Activated CD8-positive, alpha-beta memory T cell treated with anti-CD3 and anti-CD28 coated beads, Interleukin-2, amount 50 U/mL, for 24 hours (primary cell): Measurements from ENCODE around the gene MYO3B.
"Not testable (repeated sequence)": the region's sequence is repeated elsewhere in the genome, so short reads cannot be mapped to it uniquely, and the experiment has no call there.

Experiments
- DNase-seq: peaks from one replicate; pipeline ENCODE4 v3.0.0-alpha.2; 2020; ENCODE audit errors: extremely low read depth

MYO3B gene

DNA sequence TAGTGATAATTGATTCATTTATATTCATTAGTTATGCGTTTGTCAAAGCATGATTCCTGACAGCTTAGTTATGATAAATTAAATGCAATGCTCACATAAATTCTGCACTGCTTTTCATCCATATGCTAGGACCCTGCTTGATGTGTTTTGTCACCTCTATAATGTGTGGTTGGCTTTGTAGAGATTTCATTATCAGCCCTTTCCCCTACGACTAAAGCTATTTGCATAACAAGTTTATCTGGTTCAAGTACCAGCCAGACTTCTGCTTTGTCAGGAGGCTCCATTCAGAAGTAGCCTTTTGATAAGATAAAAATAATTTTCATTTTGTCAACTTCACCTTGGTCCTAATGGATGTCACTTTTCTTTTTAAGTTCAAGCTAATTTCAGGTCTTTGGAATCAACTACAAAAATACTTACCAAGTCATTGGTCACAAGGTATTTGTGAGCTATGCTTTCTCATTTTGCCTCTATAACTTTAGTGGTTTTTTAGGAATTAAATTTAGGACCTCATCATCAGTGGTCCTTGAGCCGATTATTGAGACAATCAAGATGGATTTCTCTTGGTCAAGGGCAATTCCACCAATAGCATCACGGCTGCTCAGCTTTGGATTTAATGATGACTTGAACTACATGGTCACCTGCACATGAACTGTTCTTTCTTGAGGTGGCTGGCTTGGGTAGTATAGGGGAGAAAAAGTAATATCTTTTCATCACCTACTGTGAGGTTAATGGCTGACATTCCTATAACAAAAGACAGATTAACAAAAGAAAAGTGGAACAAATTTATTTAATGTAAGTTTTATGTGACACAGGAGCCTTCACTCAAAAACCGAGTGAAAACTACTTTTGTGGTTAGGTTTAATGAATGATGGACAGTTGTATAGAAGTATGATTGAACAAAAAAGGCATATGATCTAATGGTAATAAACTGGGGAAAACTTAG, 162.1 kb downstream of the MYO3B start:
- DNase-seq = no peak

DNA sequence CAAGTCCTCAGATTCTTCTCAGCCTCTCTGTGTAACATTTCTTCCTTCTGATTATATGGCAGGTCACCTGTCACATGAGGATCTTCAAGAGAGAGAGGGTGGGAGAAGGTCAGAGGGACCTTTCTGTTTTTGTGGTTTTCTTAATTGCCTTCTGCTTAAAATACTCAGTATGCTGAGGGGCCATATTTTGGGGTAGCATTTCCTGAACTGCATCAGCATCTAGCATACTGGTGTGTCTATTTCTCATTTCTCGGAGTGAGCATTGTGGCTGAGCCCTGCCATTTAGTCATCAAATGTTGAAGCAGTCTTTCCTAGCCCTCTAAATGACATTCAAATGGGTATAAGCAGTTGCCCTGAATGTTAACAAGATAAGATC, 162.7 kb downstream of the MYO3B start:
- no peak for DNase-seq

DNA sequence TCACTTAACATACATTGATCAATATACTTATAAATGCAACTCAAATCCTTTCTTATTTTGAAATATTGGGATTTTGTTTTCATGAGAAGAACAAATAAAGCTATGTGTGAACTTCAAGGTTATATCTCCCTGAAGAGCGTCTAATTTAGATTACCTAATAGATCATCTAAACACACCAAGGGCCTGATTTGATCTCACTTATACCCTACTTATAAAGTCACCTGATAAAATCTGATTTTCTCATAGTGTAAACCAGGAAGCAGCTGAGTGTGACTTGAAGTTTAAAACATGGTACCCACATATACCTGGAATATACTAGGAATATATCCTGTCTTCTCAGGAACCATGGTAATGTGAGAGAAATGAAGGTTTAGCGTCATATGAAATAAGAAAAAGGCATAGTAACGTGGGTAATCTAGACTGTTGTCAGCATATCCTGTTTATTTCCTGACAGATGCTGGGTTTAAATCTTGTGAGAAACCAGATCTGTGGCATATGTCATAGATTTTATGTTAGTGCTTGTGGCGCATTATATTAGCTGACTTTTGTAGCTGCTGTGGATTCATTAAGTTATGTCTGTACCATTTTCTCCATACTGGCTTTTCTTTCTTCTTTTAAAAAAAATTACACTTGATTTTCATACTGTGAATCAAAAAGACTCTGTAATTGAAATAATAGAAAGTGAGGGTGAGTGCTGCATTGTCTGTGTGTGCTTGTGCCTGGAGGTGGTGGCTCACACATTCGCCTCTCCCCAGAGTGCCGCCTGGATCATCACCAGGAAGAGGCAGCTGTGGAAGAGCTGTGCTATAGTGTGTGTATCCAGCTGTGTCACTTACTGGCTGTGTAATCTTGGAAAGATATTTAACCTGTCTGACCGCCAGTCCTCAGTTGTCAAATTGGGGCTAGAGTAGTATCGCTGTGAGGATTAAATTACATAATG, 164.0 kb downstream of the MYO3B start:
- DNase-seq = no peak

DNA sequence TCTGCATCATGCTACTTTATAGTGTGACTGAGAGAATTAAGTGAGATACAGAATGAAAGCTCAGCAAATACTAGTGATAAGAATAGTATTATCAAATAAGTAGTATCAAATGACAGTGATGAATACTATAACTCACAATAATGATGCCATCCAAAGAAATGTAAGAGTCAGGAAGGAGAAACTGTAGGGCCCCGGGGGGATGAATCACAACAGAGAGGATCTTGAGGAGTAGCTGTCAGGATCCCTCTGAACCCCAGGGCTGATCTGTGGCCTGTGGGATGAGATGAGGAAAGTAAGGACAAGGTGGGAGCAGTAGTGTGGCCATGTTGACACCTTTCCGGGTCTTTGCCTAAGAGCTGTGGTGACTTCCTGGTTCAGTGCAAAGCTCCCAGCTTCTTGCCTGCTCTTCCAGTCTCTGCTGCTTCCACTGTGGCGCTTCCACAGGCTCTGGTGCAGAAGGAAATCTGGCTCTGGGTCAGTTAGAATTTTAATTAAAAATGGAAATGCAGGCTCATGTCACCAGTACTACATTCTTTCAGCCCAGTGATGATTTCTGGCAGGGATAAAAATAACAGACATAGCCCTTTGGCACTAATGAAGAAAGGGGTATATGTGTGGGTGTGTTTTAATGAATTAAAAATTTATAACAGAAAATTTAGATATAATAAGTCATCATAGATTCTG, 166.9 kb downstream of the MYO3B start:
- no peak for DNase-seq

DNA sequence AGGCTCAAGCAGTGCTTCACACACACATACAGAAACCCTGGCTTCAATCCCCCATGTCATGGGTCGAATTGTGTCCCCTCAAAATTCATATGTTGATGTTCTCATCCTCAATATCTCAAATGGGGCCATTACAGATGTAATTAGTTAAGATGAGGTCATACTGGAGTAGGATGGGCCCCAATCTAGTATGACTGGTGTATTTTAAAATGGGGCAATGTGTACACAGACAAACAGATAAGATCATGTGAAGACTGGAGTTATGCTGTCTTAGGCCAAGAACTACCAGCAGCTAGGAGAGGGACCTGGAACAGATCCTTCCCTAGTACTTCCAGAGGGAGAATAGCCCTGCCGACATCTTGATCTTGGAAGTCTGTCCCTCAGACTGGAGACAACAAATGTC, 167.7 kb downstream of the MYO3B start:
- DNase-seq = no peak

DNA sequence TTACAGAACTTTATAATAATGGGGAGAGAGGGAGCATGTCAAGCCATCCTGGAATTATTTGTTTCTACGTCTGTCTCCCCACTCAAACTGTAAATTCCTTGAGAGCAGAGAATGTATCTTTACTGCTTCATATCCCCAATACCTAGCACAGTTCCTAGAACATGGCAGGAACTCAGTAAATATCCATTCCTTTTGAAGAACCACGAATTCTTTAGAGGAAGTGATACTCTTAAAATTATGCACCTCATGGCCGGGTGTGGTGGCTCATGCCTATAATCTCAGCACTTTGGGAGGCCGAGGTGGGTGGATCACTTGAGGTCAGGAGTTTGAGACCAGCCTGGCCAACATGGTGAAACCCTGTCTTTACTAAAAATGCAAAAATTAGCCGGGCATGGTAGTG, 171.3 kb downstream of the MYO3B start:
- DNase-seq = not testable (repeated sequence)

DNA sequence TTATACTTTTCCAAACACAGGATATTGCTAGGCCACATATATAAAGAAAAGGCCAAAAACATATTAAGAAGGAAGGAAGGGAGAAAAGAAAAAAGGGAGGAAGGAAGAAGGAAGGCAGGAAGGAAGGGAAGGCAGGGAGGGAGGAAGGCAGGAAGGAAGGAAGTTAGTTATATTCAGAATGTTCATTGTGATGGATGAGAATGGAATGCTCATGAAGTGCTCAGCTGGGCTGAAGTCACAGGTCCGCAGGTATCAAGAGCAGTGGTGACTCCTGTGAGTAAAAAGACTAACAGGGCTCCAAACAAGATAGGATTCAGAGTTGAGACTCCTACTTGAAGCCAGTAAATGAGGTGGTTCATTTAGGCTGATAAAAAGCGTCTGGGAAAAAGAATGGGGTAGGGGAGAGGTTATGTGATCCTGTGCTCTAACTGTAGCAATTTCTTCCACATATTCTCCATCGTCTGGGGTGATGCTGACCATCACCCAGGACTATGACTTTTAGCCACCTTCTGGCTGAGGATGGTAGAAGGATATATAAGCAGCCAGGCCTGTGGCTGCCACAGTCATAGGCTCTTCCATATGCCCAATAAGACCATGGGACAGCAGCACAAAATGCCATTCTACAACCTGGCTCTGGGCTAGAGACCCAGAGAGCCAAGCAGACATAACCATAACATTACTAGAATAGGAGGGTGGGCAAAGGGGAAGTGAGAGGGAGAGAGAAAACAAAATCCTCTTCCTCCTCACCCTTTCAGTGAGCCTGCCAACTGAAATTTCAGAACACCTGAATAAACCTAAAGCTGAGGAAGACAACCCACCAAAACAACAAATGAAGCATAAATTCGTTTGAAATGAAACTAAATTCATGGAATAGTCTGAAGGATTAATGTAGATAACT, 173.2 kb downstream of the MYO3B start:
- no peak for DNase-seq

DNA sequence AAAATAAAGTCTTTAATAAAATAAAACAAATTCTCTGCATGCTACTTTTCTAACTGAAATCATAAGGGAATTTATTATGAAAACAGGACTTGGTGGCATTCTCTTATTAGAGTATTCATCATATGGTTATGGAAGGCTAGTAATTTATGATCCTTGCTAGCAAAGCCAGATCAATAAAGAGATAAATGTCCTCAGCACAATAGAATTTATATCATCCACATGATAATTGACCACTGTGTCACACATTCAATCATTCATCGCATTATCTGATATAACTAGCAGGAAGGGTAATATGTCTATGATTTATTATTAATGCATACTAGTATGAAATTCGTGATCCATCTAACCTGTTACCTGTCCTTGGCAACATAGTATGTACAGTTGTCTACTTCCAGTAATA, 175.8 kb downstream of the MYO3B start:
- DNase-seq = no peak

DNA sequence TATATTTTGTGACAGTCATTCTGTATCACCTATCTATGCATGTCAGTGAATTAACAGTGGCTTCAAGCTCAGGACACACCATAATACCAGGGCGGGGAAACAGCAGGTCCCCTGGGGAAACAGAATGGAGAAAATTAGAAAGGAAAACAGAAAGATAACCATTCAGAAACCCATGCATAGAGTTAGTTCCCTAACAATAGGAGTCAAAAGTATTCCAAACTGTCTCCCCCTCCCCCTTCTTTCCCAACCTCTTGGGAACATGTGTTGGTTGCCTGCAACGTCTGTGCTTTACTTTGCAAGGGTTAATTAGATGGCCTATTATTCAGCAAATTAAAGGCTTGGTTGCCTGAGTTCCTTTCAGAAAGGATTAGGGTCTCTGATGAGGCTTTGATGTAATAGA, 176.4 kb downstream of the MYO3B start:
- no peak for DNase-seq

DNA sequence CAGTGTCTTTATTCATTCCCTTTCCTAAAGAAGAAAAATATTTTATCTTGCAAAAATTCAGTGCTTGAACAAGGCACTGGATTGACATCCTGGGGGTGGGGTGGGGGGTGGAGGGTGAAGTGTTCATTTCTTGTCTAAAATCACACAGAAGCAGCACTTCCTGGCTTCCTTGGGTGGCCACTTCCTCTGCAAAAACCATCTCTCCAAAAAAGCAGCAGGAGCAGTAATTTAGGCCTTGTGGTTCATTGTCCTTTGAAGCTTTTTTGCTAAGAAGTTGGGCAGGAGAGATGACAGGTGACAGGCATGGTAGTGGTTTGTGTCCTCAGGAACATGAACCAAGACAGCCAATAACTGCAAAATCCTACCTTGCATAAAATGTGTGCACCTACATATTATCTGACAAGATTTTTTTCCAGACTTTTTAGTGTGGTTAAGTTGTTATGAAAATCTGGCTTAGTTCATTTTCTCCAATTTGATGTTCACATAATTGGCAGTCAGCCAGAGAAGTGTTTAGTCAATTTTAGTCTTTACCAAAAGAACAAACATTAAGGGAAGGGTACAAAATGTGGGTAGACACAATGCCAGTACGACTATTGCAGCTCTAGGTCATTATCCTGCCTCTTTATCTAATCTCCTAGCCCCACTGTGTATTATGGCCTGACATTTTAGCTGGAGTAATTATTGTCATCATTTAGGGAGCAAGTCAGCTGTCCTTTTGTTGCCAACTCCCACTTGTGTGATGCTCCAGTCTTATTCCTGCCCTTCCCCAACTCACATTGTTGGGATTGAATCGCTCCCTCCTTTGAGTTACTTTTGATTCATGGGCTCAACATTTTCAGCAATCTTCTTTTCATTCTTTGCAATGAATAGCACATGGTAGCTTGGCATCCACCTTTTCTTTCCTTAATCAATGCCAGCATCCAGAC, 177.2 kb downstream of the MYO3B start:
- no peak for DNase-seq

DNA sequence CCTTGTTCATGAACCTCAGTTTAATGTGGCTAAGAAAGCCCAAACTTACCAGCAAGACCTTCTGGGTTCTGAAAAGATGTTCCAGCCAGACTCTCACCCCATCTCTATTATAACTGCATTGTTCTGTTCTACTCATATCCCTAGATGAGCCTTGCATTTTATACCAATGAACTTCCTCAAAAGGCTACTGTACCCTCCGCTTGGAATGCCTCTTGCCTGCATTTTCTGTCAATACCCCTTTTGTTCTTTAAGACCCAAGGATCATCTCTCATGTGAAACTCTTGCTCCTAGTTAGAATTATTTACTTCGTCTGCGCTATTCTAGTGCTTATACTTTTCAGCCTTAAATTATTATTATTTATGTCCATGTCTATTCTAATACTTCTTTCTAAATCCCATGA, 181.5 kb downstream of the MYO3B start:
- no peak for DNase-seq

DNA sequence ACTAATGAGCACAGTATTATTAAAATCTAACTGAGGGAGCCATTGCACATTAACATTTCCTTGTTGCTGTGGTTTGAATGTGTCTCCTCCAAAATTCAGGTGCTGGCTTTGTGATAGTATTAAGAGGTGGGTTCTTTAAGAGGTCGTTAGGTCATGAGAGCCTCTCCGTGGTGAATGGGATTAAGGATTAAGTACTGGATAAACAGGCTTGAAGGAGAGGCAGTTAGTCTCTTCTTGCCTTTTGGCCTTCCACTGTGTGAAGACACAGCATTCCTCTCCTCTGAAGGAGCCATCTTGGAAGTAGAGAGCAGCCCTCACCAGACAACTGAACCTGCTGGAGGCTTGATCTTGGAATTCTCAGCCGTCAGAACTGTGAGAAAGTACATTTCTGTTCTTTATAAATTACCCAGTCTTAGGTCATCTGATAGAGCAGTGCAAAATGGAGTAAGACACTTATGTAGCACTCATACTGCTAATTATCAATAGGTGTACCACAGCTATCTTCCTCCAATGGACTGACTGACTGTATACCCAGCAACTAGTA, 182.7 kb downstream of the MYO3B start:
- DNase-seq = no peak

DNA sequence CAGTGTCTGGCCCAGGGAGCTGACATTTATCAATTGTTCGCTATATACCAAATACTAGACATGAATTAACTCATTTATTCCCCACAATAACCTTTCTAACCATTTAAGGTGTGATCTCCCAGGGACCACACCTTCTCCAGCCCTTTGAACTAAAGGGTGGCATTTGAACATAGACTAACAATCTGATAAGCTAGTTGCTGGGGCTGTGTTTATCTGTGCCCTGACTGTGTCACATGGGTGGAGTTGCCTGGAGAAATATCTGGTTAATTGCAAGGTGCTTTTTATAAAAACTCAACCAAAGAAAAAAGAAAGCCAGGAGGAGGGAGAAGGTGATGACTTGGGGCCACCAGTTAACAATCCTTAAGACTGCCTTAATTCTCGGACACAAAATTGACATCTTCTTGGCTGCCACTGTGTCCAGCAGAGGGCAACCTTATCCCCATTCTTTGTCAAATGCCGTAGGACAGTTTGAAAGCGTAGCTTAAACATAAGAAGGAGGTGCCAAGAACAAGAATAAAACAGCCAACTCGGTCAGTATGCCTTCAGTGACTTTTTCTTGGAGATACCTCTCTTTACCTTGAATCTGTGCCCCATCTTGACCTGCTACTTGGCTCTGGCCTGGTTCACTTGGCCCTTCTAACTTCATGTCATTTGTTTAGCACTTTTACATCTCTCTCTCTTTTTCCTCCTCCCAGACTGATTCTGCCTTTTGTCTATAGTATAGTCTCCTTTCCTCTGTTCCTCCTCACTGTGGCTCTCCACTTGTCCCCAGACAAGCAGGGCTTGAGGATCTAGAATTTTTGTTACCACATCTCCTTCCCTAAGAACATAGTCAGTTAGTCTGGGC, 183.4 kb downstream of the MYO3B start:
- peak; percentile 23 for DNase-seq

DNA sequence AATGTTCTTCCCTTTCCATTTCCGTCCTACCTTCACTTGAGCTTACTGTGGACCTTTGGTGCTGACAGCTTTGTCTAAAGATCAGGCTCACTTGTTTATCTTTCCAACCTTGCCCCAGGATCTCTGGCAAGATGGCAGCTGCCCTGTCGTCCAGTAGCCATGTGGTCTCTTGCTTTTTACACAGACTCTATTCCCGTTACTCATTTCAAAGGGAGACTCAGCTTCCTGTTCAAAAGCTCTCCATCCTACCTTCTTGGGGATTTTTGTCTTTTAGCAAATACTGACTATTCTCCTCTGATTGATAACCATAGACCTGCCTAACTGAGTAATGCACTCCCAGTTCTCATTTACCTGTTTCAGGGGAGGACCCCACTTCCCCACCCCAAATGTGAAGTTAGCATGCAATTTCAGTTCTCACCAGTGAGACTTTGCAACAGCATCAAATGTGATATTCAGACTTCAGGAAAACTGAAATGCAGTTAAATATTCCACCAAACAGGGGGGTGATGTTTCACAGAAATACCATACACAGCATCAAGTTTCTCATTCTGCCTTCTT, 184.4 kb downstream of the MYO3B start:
- no peak for DNase-seq

DNA sequence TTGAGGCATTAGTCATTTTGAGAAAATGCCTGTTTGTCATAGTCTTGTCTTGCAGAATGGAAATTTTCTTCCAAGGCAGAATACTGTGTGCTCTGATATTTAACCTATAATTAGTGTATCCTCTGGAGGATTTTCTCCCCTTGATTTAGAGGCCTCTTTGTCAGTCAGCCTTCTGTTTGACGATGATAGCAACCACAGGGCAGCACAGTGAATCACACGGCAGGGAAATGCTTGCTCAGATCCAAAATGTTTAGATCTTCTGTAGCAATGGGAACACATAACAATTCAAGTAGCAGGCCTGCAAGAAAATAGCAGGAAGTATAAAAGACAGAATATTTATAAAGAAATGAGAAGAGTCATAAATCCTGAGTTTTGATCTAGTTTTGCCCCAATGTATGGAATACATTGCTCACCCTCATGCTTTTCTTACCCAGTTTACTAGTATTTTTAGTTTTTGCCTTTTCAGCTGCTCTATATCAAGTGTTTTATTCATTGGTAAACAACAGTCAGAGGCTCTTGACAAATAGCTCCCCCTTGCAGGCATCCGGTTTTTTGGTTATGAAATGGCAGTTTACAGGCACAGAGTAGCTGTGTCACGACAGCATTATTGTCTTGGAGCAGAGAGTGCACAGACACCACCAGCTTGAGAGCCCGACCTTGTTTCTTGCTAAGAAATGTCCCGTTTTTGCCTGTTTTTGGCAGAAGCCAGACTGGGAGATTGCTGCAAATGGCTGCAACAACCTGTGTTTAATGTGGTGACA, 185.1 kb downstream of the MYO3B start:
- DNase-seq = no peak

DNA sequence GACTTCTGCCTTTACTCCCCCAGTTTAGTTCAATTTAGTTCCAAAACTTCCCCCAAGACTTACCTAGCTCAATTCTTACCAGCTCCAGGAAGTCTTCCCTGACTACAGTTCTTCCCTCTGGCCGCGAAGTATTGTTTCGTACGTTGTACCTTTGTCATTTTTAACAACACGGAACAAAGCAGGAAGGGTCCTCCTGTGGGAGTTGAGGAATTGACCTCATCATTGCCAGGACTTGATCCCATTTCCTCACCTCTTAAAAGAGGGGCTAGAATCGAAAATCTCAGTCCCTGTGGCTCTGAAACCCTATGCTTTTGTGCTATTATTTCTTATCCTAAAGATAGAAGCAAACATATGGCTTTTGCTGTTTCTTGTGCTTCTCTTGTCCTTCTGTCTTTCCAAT, 187.1 kb downstream of the MYO3B start:
- no peak for DNase-seq

DNA sequence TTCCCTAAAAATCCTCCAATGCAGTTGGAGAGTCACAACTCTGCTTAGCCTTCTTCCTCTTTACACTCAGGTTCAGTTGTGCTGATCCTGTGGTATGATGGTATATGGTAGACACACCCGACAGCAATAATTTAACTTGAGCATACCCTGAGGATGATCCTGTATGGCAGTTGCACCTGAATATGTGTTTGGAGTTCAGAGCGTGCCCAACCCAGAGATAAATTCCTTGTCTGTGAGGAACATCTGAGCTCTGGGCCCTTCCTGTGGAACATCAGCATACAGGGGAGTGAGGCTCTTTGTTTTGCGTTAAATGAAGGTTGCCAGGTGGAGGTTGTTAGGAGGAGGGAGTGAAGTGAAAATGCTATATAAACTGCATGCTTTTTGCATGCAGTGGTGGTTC, 187.7 kb downstream of the MYO3B start:
- DNase-seq = no peak

DNA sequence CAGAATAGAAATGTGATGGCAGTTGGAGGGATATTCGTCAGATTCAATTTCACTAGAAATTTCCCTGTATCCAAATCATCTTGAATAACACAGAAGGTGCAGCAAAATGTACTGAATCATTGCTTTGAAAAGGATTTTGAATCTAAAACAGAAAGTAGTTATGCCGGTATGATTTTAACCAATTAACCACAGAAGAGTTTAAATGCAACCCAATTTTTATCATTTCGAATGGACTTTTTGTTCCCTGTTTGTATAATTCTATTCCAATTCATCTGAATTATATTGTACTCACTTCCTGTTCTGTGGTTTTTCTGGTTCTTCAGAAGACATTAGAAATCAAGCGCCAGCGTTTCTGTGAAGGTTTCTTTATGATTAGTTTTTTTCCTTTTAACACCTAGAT, 190.4 kb downstream of the MYO3B start:
- no peak for DNase-seq
